Hepatocyte (in vitro differentiated cells): ENCODE data around the gene SIK3. TPM values are rescaled to one million over a fixed set of nuclear protein-coding genes. Genes with fewer than 3 reads are reported as not detected.
A peak's percentile ranks its signal among the peaks of the same experiment; 100 is the strongest.

Experiments
- DNase-seq: peaks from one replicate; pipeline ENCODE4 v3.0.0-alpha.2; 2016; ENCODE audit warnings: low spot score
- H2AFZ ChIP-seq: fragments of 200-600 bp; sonication (generic); 2 replicates; pipeline ENCODE4 v1.6.0; 2016; ENCODE audit warnings: antibody characterized with exemption, mild to moderate bottlenecking
- H3K27ac ChIP-seq: fragments of 200-600 bp; sonication (generic); 2 replicates; pipeline ENCODE4 v1.5.1; 2016; ENCODE audit warnings: mild to moderate bottlenecking
- H3K27me3 ChIP-seq: fragments of 200-600 bp; sonication (generic); 2 replicates; pipeline ENCODE4 v1.6.1; 2016
- H3K36me3 ChIP-seq: fragments of 200-600 bp; sonication (generic); replicated peaks from 2 replicates; pipeline ENCODE4 v1.5.1; 2016; ENCODE audit warnings: low read depth; ENCODE audit not compliant: insufficient read depth
- H3K4me1 ChIP-seq: fragments of 200-600 bp; sonication (generic); 2 replicates; pipeline ENCODE4 v1.5.1; 2016; ENCODE audit warnings: mild to moderate bottlenecking, moderate library complexity; ENCODE audit not compliant: insufficient read depth
- H3K4me2 ChIP-seq: fragments of 200-600 bp; sonication (generic); 2 replicates; pipeline ENCODE4 v1.6.0; 2016
- H3K4me3 ChIP-seq: fragments of 200-600 bp; sonication (generic); 2 replicates; pipeline ENCODE4 v1.5.1; 2016; ENCODE audit warnings: mild to moderate bottlenecking
- H3K79me2 ChIP-seq: fragments of 200-600 bp; sonication (generic); 2 replicates; pipeline ENCODE4 v1.6.0; 2017; ENCODE audit warnings: mild to moderate bottlenecking
- H3K9me2 ChIP-seq: fragments of 200-600 bp; sonication (generic); replicated peaks from 2 replicates; pipeline ENCODE4 v1.6.0; 2017; ENCODE audit warnings: mild to moderate bottlenecking; ENCODE audit not compliant: insufficient read depth
- H3K9me3 ChIP-seq: fragments of 200-600 bp; sonication (generic); 2 replicates; pipeline ENCODE4 v1.5.1; 2016; ENCODE audit warnings: low read depth, mild to moderate bottlenecking
- H4K20me1 ChIP-seq: fragments of 200-600 bp; sonication (generic); 2 replicates; pipeline ENCODE4 v1.6.0; 2016; ENCODE audit warnings: mild to moderate bottlenecking; ENCODE audit not compliant: insufficient read depth, poor library complexity, severe bottlenecking
- CTCF ChIP-seq: fragments of 200-600 bp; sonication (generic); IDR thresholded peaks from 2 replicates; pipeline ENCODE4 v1.5.1; 2016; ENCODE audit warnings: antibody characterized with exemption, mild to moderate bottlenecking; ENCODE audit not compliant: poor library complexity
- EZH2 ChIP-seq: fragments of 200-600 bp; sonication (generic); IDR thresholded peaks from 2 replicates; pipeline ENCODE4 v1.6.1; 2016; ENCODE audit warnings: antibody characterized with exemption, mild to moderate bottlenecking, borderline replicate concordance
- EZH2phosphoT487 ChIP-seq: fragments of 200-600 bp; sonication (generic); IDR thresholded peaks from one replicate; pipeline ENCODE4 v1.6.1; 2018; ENCODE audit warnings: antibody characterized with exemption, mild to moderate bottlenecking, low read depth, moderate library complexity; ENCODE audit not compliant: unreplicated experiment, severe bottlenecking
- WGBS: methylation state at CpG from one replicate; pipeline ENCODE4 v1.1.6; 2016; ENCODE audit warnings: low lambda C conversion rate; ENCODE audit errors: missing lambda C conversion rate; 5-methylcytosine and 5-hydroxymethylcytosine counted together
- polyA plus RNA-seq: library from polyadenylated mRNA; unstranded; fragments of >200 nt; fragmentation: Nextera tagmentation; extraction: Ambion mirVana; gene quantifications from 2 replicates; pipeline ENCODE4 v1.2.1, GENCODE V29; 2016
- total RNA-seq: library from RNA; depleted of rRNA; stranded (reverse); fragments of >200 nt; gene quantifications from 2 replicates; pipeline ENCODE4 v1.2.3, GENCODE V29; 2014

SIK3 gene
- total and polyA plus RNA-seq, 2 experiments from 2014 or later, result 15.8 to 17.7 TPM

- WGBS, result 31% methylated on average over 1 of the region's 1 CpG
- H3K27ac ChIP-seq, result no peak overlapping the region
- peaks cover 5% of the 10 kb centered on the region for H3K4me1 ChIP-seq
- peaks cover 17% of the 10 kb centered on the region for H4K20me1 ChIP-seq
- no peak for TF ChIP-seq CTCF
- TF ChIP-seq EZH2phosphoT487, result no peak
- TF ChIP-seq EZH2, result no peak
- no peak for DNase-seq
- H3K4me2 ChIP-seq, result peak overlapping the region; percentile 13
- H3K9me3 ChIP-seq, result no peaks in the 10 kb centered on the region
- no peaks in the 10 kb centered on the region for H3K36me3 ChIP-seq
- no peaks in the 10 kb centered on the region for H3K9me2 ChIP-seq
- H3K27me3 ChIP-seq, result no peaks in the 10 kb centered on the region
- no peak overlapping the region for H3K4me3 ChIP-seq
- H2AFZ ChIP-seq, result no peak overlapping the region
- peaks cover 91% of the 10 kb centered on the region for H3K79me2 ChIP-seq
These were observed 34.0 kb downstream of the SIK3 start for GRCh38 chr11:117064275-117064674.

GRCh38 chr11:117062498-117062897 is 35.7 kb downstream of the SIK3 start:
- H3K4me3 ChIP-seq, result no peak overlapping the region
- H3K9me3 ChIP-seq, result no peaks in the 10 kb centered on the region
- H3K27me3 ChIP-seq, result no peaks in the 10 kb centered on the region
- H3K4me1 ChIP-seq, result peaks cover 13% of the 10 kb centered on the region
- H3K27ac ChIP-seq, result no peak overlapping the region
- H3K9me2 ChIP-seq, result no peaks in the 10 kb centered on the region
- no peak for TF ChIP-seq EZH2phosphoT487
- no peak for TF ChIP-seq CTCF
- TF ChIP-seq EZH2, result no peak
- H3K79me2 ChIP-seq, result peaks cover 96% of the 10 kb centered on the region
- WGBS, result 96% methylated on average over 2 of the region's 2 CpGs
- no peak for DNase-seq
- no peak overlapping the region for H3K4me2 ChIP-seq
- no peak overlapping the region for H2AFZ ChIP-seq
- no peaks in the 10 kb centered on the region for H3K36me3 ChIP-seq
- peaks cover 21% of the 10 kb centered on the region for H4K20me1 ChIP-seq

- no peak overlapping the region for H3K4me3 ChIP-seq
- no peaks in the 10 kb centered on the region for H3K36me3 ChIP-seq
- H3K4me2 ChIP-seq, result no peak overlapping the region
- H3K4me1 ChIP-seq, result peaks cover 13% of the 10 kb centered on the region
- peaks cover 27% of the 10 kb centered on the region for H4K20me1 ChIP-seq
- 90% methylated on average over 5 of the region's 5 CpGs for WGBS
- DNase-seq, result no peak
- TF ChIP-seq CTCF (no peak), EZH2phosphoT487 (no peak), EZH2 (no peak)
- H3K27me3 ChIP-seq, result no peaks in the 10 kb centered on the region
- no peak overlapping the region for H2AFZ ChIP-seq
- no peak overlapping the region for H3K27ac ChIP-seq
- H3K9me2 ChIP-seq, result no peaks in the 10 kb centered on the region
- H3K9me3 ChIP-seq, result no peaks in the 10 kb centered on the region
- peaks cover 96% of the 10 kb centered on the region for H3K79me2 ChIP-seq
These were observed 37.0 kb downstream of the SIK3 start for GRCh38 chr11:117061256-117061655.
